HepG2 (cell line): ENCODE results near the gene EEFSEC.

ENCODE experiments used
- ARHGAP35 ChIP-seq: sonication (generic); formaldehyde crosslinking; IDR thresholded peaks from 2 replicates; pipeline ENCODE4 v1.9.0; 2022; ENCODE audit warnings: mild to moderate bottlenecking, inconsistent platforms, moderate library complexity, missing genetic modification reagents, borderline replicate concordance
- FOXA1 ChIP-seq, 2 experiments: fragments of 450-650 bp in 1 of 2; sonication (generic) in 1 of 2; formaldehyde crosslinking in 1 of 2; IDR thresholded peaks; 2 replicates each; pipeline versions ENCODE4 v1.4.0 to v1.6.1; 2016 to 2020; ENCODE audit warnings: missing genetic modification reagents in 1 of 2
- PHF8 ChIP-seq: sonication (generic); formaldehyde crosslinking; IDR thresholded peaks from 2 replicates; pipeline ENCODE4 v1.5.0; 2020; ENCODE audit warnings: missing genetic modification reagents
- ZNF274 ChIP-seq: sonication (generic); formaldehyde crosslinking; IDR thresholded peaks from 2 replicates; pipeline ENCODE4 v1.5.1; 2020; ENCODE audit warnings: mild to moderate bottlenecking, missing genetic modification reagents
- ZNF687 ChIP-seq: sonication (generic); formaldehyde crosslinking; IDR thresholded peaks from 2 replicates; pipeline ENCODE4 v1.5.1; 2020; ENCODE audit warnings: mild to moderate bottlenecking, missing genetic modification reagents, moderate library complexity
- TF ChIP-seq, protein P1 (sequence below): sonication (generic); formaldehyde crosslinking; IDR thresholded peaks from 2 replicates; pipeline ENCODE4 v1.5.0; 2020; ENCODE audit warnings: mild to moderate bottlenecking, missing genetic modification reagents, moderate library complexity

DNA sequence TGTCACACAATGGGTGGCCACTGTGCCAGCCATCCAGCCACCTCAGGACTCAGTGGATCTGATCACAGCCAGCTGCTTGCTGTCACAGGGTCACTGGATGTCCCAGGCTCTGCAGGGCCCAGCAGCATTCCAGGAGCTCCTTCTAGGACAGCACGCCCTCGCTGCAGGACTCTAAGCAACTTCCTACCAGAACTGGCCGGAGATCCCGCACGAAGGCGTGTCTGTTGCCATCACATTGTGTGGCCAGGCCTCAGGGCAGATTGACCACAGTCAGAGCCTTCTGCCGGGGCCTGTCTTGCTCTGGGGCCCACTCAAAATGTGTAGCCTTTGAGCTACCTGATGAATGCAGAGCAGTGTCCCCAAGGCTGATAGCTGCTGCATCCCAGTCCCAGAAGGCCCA lies 288.8 kb downstream of the EEFSEC start:
- TF ChIP-seq, protein P1, sequence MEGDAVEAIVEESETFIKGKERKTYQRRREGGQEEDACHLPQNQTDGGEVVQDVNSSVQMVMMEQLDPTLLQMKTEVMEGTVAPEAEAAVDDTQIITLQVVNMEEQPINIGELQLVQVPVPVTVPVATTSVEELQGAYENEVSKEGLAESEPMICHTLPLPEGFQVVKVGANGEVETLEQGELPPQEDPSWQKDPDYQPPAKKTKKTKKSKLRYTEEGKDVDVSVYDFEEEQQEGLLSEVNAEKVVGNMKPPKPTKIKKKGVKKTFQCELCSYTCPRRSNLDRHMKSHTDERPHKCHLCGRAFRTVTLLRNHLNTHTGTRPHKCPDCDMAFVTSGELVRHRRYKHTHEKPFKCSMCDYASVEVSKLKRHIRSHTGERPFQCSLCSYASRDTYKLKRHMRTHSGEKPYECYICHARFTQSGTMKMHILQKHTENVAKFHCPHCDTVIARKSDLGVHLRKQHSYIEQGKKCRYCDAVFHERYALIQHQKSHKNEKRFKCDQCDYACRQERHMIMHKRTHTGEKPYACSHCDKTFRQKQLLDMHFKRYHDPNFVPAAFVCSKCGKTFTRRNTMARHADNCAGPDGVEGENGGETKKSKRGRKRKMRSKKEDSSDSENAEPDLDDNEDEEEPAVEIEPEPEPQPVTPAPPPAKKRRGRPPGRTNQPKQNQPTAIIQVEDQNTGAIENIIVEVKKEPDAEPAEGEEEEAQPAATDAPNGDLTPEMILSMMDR, result no peak
- TF ChIP-seq FOXA1 (IDR thresholded peaks at IDR 0.05) (no peak), FOXA1 (CRISPR knock-in tag; IDR thresholded peaks at IDR 0.05) (no peak), ZNF687 (CRISPR knock-in tag) (no peak), ZNF274 (CRISPR knock-in tag) (no peak), ARHGAP35 (CRISPR knock-in tag) (no peak), PHF8 (no peak)
